VCaP (cell line): ENCODE results near the gene FZR1.

Experiments used
- H3K27ac ChIP-seq: fragments of 450-650 bp; 2 replicates; pipeline ENCODE4 v1.5.1; 2017
- TF ChIP-seq, protein P1 (sequence below): fragments of 450-650 bp; conservative IDR thresholded peaks from 2 replicates; pipeline ENCODE4 v1.5.1; 2017; ENCODE audit warnings: mild to moderate bottlenecking, moderate library complexity

FZR1 gene

DNA sequence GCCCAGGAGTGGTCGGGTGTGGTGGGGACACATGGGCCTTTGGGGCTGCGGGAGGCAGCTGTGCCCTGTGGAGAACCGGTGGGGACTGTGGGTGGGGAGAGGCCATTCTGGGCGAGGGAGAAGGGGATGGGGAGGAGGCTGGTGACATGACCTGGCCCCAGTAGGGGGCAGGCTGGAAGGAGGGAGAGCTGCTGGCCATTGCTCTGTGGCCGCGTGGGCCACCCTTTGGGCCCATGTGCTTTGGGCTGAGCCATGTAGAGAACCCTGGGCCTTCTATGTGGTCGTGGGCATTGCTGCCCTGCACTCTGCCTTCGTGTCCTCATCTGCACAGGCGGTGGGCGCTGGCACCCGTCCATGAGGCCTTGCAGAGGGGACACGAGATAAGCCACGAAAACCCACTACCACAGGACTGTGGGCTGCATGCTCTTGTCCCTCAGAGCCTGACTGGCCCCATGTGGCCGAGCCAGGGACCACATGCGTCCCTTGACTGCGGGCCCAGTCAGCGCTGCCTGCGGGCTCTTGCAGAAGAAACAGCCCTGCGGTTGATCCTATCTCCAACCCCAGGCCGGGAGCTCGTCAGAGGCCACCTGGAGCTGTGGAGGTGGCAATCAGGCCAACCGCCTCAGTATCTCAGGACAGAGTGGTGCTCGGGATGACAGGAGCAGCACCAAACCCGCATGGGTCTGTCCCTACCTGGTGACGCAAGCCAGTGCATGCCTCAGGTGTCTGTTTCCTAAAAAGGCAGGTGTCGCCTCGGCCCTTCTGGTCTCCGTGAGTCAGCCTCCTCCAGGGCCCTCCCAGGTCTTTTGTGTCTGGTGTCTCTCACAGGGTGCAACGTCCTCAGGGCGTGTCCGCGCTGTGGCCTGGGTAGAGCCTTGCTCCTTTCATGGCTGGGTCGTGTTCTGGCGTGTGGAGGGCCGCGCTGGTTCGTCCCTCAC lies 14.3 kb downstream of the FZR1 start:
- no peak overlapping the region for H3K27ac ChIP-seq
- TF ChIP-seq, protein P1, sequence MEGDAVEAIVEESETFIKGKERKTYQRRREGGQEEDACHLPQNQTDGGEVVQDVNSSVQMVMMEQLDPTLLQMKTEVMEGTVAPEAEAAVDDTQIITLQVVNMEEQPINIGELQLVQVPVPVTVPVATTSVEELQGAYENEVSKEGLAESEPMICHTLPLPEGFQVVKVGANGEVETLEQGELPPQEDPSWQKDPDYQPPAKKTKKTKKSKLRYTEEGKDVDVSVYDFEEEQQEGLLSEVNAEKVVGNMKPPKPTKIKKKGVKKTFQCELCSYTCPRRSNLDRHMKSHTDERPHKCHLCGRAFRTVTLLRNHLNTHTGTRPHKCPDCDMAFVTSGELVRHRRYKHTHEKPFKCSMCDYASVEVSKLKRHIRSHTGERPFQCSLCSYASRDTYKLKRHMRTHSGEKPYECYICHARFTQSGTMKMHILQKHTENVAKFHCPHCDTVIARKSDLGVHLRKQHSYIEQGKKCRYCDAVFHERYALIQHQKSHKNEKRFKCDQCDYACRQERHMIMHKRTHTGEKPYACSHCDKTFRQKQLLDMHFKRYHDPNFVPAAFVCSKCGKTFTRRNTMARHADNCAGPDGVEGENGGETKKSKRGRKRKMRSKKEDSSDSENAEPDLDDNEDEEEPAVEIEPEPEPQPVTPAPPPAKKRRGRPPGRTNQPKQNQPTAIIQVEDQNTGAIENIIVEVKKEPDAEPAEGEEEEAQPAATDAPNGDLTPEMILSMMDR: no peak

DNA sequence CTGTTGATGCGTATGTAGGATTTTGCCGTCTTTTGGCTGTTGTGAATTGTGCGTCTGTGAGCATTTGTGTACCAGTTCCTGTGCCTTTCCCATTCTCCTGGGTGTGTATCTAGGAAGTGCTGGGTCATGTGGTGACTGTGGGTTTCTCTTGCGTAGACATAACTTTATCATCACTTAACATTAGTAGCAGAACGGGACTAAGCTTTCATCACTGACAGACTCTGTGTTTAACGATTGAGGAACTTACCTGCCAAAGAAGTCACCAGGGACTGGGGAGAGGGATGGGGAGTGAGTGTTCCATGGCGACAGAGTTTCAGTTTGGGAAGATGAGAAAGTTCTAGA lies 15.0 kb downstream of the FZR1 start:
- TF ChIP-seq, protein P1: no peak
- H3K27ac ChIP-seq: no peak overlapping the region

DNA sequence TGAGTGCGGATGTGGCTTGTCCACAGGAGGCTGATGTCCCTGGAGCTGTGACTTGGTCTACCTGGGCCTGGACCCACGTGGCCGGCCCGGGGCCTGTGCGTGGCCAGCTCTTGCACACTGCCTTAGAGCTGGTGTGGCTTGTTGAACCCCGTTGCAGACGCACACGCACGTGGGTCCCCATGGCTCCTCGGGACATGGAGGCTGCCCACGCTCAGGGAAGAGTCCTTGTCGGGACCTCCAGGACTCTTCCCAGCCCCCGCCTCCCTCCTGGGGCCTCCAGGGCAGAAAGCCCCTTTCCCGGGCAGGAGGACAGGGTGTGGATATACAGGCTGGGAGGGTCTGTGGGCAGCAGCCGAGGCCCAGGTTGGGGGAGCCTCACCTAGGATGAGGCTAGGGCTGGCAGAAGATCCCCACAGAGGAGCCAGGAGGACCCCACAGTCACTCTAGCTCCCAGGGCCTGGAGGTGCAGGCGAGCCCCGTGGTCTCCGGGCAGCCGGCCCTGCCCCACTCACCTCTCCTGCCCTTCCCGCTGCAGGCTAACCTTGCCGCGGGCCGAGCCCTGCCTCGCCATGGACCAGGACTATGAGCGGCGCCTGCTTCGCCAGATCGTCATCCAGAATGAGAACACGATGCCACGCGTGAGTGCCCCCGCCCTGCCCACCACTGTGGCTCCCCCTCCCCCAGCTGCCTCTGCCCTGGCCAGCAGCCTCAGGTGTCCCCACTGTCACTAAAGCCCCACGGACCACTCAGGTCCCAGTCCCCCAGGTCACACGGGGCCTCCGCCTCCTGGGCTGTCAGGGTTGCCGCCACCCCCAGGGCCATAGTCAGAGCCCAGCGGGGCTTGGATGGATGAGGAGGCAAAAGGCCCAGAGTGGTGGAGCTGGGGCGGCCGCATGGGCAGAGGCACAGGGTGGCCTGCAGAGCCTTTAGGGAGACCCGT lies 16.6 kb downstream of the FZR1 start:
- TF ChIP-seq, protein P1: no peak
- H3K27ac ChIP-seq: no peak overlapping the region

DNA sequence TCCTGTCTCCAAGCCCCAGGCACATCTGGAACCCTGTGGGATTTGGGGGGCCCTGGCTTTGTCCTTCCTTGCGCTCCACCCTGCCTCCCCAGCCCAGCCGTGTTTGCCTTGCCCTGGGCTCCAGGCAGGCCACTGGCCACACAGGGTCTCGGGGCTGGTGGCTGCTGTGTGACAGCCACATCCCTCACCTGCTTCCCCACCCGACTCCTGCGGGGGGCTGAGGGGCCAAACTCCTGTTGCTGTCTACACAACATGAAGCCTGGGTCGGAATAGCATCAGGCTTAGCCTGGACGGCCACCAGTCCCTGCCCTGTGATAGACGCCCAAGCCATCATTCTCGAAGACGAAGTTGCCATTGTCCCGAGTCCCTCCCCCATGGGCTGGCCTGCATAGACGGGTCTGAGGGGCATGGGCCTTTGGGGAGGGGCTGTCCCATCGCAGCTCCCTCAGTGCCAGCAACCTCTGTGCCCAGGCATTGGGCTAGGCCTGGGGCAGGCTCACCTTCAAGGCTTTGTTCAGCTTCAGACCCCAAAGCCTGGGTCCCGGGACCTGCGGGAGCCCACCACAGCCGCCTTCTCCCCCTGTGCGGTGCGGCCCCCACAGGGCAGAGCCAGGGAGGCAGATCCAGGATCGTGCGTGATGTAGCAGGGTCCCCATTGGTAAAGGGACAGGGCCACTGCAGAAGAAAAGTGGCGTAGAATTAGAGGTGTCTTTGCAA lies 17.4 kb downstream of the FZR1 start:
- no peak overlapping the region for H3K27ac ChIP-seq
- TF ChIP-seq, protein P1: no peak

DNA sequence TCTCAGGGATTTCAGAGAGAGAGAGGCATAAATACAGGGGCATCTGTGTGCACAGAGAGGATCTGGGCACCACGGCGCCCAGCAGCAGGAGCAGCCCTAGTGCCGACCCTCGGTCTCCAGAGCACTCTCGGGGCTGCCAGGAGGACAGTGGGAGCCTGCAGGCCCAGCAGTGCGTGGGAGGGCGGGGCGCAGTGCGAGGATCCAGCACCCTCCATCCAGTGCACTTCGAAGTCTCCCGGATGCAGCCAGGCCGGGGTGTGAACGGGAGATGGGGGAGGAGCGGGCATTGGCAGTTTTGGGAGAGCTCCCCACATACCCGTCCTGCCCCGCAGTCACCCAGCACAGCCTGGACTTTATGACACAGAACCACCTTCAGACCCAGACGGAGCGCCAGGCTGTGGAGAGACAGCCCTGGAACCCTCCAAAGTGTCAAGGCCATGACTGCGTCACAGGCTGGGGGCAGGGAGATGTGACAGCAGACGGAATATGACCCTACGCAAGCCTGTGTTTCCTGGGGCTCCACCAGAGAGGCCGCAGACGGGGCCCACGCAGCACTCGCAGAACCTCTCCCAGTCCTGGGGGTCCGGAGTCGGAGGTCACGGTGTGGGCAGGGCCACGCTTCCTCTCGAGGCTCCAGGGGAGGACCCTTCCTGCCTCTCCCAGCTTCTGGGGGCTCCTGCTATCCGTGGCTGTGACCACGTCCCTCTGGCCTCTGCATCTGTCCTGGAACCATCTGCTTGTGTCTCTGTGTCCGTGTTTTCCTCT lies 18.1 kb downstream of the FZR1 start:
- TF ChIP-seq, protein P1: no peak
- no peak overlapping the region for H3K27ac ChIP-seq

DNA sequence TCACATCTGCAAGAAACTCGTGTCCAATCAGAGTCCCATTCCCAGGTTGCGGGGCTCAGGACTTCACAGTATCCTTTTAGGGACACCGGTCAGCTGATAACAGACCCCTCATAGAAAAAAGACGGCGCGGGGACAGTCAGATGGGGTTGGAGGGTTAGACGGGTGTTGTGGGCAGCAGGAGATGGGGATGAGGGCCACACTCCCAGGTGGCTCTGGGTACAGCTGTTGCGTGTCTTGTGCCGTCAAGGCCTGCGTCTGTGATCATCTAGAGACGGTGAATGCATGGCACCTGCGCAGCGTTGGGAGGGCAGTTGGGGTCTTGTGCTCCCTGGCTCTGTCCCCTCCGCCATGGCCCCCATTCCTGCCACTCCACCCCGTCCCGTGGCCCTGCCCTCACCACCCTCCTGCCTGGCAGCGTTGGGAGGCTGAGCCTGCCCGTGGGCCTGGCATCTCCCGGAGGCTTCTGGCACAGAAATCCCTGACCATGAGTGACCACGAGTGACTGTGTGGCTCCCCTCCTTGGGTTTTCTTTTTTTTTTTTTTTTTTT lies 18.9 kb downstream of the FZR1 start:
- TF ChIP-seq, protein P1: no peak
- H3K27ac ChIP-seq: no peak overlapping the region
